ENCODE data around the gene ORM2.
"Not testable (repeated sequence)": the region's sequence is repeated elsewhere in the genome, so short reads cannot be mapped to it uniquely, and the experiment has no call there.

Gene ORM2

GRCh38 chr9:114311571-114312512 lies 17.8 kb upstream of the ORM2 start:
- in situ Hi-C loops (cut with HindIII; ENCODE audit: low sequenced_read_pairs), result no loop called here

GRCh38 chr9:114312513-114312875 lies 17.2 kb upstream of the ORM2 start:
- in situ Hi-C loops (cut with HindIII; ENCODE audit: low sequenced_read_pairs), result no loop called here

GRCh38 chr9:114313186-114313585 lies 16.5 kb upstream of the ORM2 start:
- in situ Hi-C loops (cut with HindIII; ENCODE audit: low sequenced_read_pairs), result no loop called here

GRCh38 chr9:114314256-114314867 lies 15.3 kb upstream of the ORM2 start:
- in situ Hi-C loops (cut with HindIII; ENCODE audit: low sequenced_read_pairs), result no loop called here

GRCh38 chr9:114314881-114315722 lies 14.6 kb upstream of the ORM2 start:
- in situ Hi-C loops (cut with HindIII; ENCODE audit: low sequenced_read_pairs), result no loop called here

GRCh38 chr9:114315723-114316363 lies 13.8 kb upstream of the ORM2 start:
- in situ Hi-C loops (cut with HindIII; ENCODE audit: low sequenced_read_pairs), result no loop called here

GRCh38 chr9:114316605-114317230 lies 13.0 kb upstream of the ORM2 start:
- in situ Hi-C loops (cut with HindIII; ENCODE audit: low sequenced_read_pairs), result no loop called here

GRCh38 chr9:114317665-114318357 lies 11.9 kb upstream of the ORM2 start:
- in situ Hi-C loops (cut with HindIII; ENCODE audit: low sequenced_read_pairs), result no loop called here

- in situ Hi-C loops (cut with HindIII; ENCODE audit: low sequenced_read_pairs), result no loop called here
These were observed 11.3 kb upstream of the ORM2 start for GRCh38 chr9:114318416-114318815.

GRCh38 chr9:114319147-114319546 lies 10.5 kb upstream of the ORM2 start:
- in situ Hi-C loops (cut with HindIII; ENCODE audit: low sequenced_read_pairs), result no loop called here

GRCh38 chr9:114320710-114321109 lies 9.0 kb upstream of the ORM2 start:
- in situ Hi-C loops (cut with HindIII; ENCODE audit: low sequenced_read_pairs), result not testable (repeated sequence)

- in situ Hi-C loops (cut with HindIII; ENCODE audit: low sequenced_read_pairs), result no loop called here
These were observed 7.9 kb upstream of the ORM2 start for GRCh38 chr9:114321759-114322158.

GRCh38 chr9:114322160-114322818 lies 7.4 kb upstream of the ORM2 start:
- in situ Hi-C loops (cut with HindIII; ENCODE audit: low sequenced_read_pairs), result not testable (repeated sequence)

GRCh38 chr9:114322831-114323531 lies 6.7 kb upstream of the ORM2 start, which contains the start of gene ORM1:
Gene ORM1, plus strand, starts transcription at chr9:114323098. Its CDS starts 36 bp downstream, at chr9:114323134.
- in situ Hi-C loops (cut with HindIII; ENCODE audit: low sequenced_read_pairs), result not testable (repeated sequence)

- in situ Hi-C loops (cut with HindIII; ENCODE audit: low sequenced_read_pairs), result not testable (repeated sequence)
These were observed 5.8 kb upstream of the ORM2 start for GRCh38 chr9:114323849-114324248.

GRCh38 chr9:114324492-114324891 lies 5.2 kb upstream of the ORM2 start:
- in situ Hi-C loops (cut with HindIII; ENCODE audit: low sequenced_read_pairs), result no loop called here

- in situ Hi-C loops (cut with HindIII; ENCODE audit: low sequenced_read_pairs), result not testable (repeated sequence)
These were observed 4.7 kb upstream of the ORM2 start for GRCh38 chr9:114324965-114325364.

- in situ Hi-C loops (cut with HindIII; ENCODE audit: low sequenced_read_pairs), result not testable (repeated sequence)
These were observed 3.9 kb upstream of the ORM2 start for GRCh38 chr9:114325684-114326254.
